ENCODE data around the gene ATAD1.
"Not testable (repeated sequence)": the region's sequence is repeated elsewhere in the genome, so short reads cannot be mapped to it uniquely, and the experiment has no call there.

The ATAD1 gene

DNA sequence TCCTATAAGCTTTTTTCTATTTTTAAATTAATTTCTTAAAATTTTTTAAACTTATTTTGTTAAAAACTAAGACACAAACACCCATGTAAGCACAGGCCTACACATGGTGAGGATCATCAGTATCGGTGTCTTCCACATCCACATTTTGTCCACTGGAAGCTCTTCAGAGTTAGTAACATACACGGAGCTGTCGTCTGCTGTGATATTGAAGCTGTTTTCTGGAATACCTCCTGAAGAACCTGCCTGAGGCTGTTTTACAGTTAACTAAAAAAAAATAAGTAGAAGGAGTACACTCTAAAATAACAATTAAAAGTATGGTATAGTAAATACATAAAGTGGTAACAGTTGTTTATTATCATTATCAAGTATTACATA, 27.6 kb upstream of the ATAD1 start:
- DNase-seq = no peak

DNA sequence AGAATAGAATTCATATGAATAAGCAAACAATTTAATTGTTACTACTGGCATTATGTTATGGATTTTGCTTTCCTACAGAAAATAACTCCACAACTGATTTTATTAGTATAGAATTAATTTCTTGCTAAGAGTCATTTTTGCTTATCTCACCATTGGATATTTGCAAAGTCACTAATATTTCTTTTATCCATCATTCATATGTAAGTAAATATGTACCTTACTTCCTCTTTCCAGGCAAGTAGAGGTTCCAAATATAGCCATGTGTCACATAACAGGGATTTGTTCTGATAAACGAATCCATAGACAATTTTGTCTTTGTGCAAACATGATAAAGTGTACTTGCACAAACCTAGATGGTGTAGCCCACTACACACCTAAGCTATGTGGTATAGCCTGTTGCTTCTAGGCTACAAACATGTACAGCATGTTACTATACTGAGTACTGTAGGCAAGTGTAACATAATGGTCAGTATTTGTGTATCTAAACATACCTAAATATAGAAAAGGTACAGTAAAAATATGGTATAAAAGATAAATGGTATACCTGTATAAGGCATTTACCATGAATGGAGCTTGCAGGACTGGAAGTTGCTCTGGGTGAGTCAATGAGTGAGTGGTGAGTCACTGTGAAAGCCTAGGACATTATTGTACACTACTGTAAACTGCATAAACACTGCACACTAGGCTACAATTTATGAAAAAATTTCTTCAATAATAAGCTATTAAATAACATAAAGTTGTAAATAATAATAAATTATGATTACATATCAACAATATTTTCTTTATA, 27.0 kb upstream of the ATAD1 start:
- DNase-seq = no peak

DNA sequence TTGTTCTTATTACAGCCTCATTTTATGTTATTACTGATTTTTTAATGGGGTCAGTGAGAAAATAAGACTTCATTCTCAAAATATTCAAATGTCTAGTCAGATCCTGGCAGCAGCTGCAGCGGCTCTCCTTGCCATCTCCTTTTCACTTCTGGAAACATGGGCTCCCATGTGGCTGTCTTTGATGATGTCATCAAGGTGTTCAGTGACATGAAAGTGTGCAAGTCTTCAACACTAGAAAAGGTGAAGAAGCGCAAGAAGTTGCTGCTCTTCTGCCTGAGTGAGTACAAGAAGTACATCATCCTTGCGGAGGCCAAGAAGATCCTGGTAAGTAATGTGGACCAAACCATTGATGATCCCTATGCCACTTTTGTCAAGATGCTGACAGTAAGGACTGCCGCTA, 25.7 kb upstream of the ATAD1 start:
- no peak for DNase-seq

- no peak for DNase-seq
Observed at GRCh38 chr10:87842776-87843497, 24.9 kb upstream of the ATAD1 start.

DNA sequence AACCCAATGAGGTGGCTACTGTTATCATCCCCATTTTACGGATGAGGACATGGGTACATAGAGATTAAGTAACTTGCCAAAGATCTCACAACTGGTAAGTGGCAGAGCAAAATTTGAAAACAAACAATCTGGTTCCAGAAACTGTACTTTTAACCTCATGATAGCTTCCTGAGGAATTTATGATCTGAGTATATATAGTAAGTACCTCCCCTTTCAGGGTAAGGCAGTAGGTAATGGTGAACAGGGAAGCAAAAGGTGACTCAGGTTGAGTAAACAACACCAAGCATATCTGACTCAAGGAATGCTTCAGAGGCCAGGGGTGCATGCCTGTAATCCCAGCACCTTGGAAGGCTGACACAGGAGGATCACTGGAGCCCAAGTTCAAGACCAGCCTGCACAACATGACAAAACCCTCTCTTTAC, 24.2 kb upstream of the ATAD1 start:
- DNase-seq = no peak

GRCh38 chr10:87841186-87841585, 23.2 kb upstream of the ATAD1 start:
- DNase-seq = no peak

DNA sequence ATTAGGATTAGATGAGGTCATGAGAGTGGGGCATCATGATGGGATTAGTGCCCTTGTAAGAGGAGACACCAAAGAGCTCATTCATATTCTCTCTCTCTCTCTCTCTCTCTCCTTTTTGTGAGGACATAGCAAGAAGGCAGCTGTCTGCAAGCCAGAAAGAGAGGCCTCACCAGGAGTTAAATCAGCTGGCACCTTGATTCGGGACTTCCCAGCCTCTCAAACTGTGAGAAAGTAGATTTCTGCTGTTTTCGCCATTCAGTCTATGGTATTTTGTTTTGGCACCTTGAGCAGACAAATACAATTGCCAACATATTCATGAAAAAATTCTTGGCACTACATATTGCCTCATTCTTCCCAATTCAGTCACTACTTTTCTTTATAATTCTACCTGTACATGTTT, 20.6 kb upstream of the ATAD1 start:
- no peak for DNase-seq

DNA sequence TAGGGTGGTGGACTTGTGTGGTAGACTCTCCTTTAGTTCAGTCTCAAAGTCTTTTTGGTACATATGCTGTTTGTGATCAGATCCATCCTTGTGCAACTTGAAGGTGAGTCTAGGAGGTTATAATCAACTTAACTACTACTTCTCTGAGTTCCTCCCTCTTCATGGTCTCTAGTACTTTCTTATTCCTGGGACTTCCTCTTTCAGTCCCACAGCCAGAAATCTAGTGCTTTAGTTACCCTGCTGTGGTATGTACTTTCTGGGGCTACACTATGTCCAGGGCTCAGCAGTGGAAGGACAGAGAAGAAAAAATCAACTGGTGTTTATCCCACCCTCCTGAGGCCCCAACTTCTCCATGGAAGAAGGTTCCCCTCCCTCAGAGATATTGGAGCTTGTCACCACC, 19.4 kb upstream of the ATAD1 start:
- DNase-seq = no peak

GRCh38 chr10:87836098-87836497, 18.1 kb upstream of the ATAD1 start:
- DNase-seq = no peak

- no peak for DNase-seq
Observed at GRCh38 chr10:87829986-87830729, 12.1 kb upstream of the ATAD1 start.

GRCh38 chr10:87829051-87829450, 11.0 kb upstream of the ATAD1 start:
- not testable (repeated sequence) for DNase-seq

- DNase-seq = no peak
Observed at GRCh38 chr10:87827681-87828080, 9.7 kb upstream of the ATAD1 start.

GRCh38 chr10:87826653-87827052, 8.6 kb upstream of the ATAD1 start:
- no peak for DNase-seq

DNA sequence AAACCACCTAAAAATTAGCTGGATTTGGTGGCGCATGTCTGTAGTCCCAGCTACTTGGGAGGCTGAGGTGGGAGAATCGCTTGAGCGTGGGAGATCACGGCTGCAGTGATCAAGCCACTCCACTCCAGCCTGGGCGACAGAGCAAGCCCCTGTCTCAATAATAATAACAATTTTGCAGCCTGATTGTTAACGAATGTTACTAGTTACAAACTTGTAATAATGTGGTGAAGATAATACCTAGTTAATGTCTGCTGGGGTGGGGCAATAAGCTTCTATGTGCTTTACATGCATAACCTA, 1.2 kb upstream of the ATAD1 start:
- DNase-seq = no peak

DNA sequence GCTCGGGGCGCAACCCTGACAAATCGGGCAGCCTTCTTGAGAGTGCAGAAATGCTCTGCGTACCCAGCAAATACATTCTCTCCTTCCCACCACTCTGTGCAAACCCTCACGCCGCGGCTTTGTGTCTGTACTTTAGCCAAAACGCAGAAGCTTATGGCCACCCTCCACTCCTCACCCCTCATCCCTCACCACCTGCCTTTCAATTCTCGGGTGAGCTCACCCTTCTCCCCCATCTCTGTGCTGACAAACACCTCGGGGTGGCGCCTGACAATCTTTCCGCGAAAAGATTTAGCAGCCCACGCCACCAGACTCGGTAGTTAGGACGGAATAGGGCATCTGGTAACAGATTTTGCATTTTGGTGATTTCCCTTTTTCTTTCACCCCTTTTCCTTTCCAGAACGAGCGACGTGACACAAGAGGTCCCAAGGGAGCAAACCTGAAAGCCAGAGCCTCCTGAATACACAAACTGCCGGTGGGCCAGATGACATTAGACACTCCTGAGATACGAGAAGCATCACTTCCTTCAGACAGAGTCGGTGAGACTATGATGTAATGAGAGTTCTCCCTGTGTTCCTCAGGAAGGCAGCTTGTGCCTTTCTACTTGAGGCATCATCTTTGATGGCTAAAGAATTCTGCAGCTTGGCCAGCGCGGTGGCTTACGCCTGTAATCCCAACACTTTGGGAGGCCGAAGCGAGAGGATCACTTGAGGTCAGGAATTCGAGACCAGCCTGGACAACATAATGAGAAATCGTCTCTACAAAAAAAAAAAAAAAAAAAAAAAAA, 671 bp upstream of the ATAD1 start:
- DNase-seq = peak; percentile 69

- DNase-seq = no peak
Observed at GRCh38 chr10:87816898-87817608, 973 bp downstream of the ATAD1 start.

DNA sequence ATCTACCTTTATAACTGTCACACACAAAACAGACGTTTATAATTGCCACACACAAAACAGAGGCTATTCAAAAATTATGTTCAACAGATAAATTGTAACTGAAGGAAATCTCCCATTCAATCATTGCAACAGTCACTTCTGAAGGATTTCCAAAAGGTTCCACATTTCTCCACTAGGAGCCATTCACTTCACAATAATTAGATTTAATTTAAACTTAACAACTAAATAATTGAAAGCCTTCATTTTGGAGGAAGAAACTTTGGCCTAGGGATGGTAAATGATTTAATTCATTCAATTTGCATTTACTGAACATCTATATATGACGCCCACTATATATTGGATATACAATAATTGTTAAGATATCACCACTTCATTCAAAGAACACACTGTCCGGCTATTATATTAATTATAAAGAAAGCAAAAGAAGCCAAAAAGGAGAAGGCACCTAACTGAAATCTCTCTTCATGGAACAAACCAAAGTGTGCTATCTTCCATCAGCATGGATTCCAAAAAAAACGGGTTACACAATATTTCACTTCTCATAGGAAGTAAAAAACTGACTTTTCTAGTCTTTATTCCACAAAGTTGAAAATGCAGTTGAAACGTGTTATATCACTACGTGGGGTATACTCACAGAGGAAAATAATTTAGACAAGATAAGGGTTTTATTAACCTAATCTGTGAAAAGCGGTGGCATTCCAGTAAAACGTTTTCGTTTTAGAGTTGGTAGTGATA, 1.7 kb downstream of the ATAD1 start:
- DNase-seq = no peak

- DNase-seq = no peak
Observed at GRCh38 chr10:87804939-87805569, 13.0 kb downstream of the ATAD1 start.

DNA sequence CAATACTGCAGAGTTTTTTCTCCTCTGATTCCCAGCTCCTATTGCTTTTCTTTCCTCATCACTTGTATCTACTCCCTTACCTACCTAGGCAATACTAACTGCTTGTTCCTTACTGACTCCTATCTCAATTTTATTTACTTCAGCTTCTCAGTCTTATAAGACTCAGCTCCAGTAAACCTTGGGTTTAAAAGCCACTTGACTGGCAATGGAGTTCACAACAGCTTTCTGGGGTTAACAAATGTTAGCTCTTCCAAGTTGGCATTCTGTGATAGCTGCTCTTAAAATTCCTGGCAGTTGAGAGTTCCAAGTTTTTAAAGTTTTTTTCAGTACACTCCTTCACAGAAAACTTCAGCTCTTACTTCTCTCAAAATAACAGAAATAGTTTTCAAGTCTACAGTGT, 14.2 kb downstream of the ATAD1 start:
- no peak for DNase-seq

GRCh38 chr10:87803328-87803727, 14.7 kb downstream of the ATAD1 start:
- no peak for DNase-seq

- DNase-seq = not testable (repeated sequence)
Observed at GRCh38 chr10:87801813-87802435, 16.1 kb downstream of the ATAD1 start.

Data from activated CD4-positive, alpha-beta T cell treated with anti-CD3 and anti-CD28 coated beads, Interleukin-2, amount 50 U/mL, for 4 hours (primary cell).